Smooth muscle cell of the brain vasculature (primary cell): Measurements from ENCODE around the gene STARD8.
"Not testable (repeated sequence)": the region's sequence is repeated elsewhere in the genome, so short reads cannot be mapped to it uniquely, and the experiment has no call there.

ENCODE experiments used
- DNase-seq: peaks from one replicate; pipeline ENCODE4 v3.0.0-alpha.2; 2012; ENCODE audit warnings: low read depth, low spot score

The STARD8 gene

GRCh38 chrX:68659385-68659784 is 11.9 kb downstream of the STARD8 start:
- no peak for DNase-seq

- no peak for DNase-seq
These were observed 12.3 kb downstream of the STARD8 start for GRCh38 chrX:68659786-68660185.

DNA sequence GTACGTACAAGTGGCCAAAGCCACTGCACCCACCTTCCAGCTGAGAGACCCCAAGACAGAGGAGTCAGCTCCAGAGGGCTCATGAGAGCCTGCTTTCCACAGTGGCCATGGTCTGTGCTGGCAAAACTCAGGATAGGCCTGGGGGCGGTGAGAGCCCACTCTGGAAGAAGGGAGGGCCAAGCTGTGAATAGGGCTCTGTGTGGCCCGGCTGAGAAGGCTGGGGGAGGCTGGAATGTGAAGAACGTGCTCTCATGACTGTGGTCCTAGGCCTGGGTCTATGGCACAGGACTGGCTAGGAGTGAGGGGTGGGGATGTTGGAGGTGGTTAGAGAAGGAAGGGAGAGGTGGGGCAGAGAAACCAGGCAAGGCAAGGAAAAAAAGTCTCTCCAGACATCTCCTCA is 13.3 kb downstream of the STARD8 start:
- DNase-seq: no peak

DNA sequence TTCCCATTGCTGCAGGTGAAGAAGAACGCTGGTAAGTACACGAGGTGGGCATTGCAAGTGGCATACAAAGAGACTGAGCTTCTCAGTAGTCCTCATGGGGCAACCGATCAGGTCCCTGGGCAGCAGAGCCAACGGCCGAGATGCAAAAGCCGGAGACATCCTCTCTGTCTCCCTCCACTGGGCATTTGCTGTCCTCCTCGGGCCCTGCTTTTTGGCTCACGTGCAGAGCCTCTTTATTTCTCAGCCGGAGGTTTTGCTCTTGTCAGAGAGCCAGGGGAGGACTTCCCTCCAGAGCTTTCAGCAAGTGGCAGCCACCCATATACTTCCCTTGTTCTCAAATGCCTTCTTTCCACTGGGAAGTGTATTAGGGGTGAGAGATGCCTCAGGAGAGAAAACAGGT is 18.0 kb downstream of the STARD8 start:
- DNase-seq: no peak

GRCh38 chrX:68666580-68666979 is 19.1 kb downstream of the STARD8 start:
- no peak for DNase-seq

- DNase-seq: no peak
These were observed 21.8 kb downstream of the STARD8 start for GRCh38 chrX:68669094-68669860.

DNA sequence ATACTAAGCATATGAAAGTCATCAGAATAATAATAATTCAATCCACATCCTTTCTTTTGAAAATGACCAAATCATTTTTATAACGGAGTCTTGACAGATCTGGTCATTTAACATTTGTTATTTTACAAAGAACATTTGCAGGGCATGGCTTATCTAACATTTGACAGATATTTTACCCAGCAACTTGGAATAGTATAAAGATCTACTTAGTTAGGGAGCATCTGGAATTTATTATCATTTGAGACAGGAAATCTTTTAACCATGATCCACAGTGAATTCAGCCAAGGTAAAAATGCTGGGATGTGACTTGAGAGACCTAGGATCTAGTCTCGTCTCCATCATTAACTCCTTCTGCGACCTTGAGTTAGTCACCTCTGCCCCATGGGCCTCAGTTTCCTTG is 22.4 kb downstream of the STARD8 start:
- no peak for DNase-seq

- DNase-seq: no peak
These were observed 23.8 kb downstream of the STARD8 start for GRCh38 chrX:68671221-68671620.

DNA sequence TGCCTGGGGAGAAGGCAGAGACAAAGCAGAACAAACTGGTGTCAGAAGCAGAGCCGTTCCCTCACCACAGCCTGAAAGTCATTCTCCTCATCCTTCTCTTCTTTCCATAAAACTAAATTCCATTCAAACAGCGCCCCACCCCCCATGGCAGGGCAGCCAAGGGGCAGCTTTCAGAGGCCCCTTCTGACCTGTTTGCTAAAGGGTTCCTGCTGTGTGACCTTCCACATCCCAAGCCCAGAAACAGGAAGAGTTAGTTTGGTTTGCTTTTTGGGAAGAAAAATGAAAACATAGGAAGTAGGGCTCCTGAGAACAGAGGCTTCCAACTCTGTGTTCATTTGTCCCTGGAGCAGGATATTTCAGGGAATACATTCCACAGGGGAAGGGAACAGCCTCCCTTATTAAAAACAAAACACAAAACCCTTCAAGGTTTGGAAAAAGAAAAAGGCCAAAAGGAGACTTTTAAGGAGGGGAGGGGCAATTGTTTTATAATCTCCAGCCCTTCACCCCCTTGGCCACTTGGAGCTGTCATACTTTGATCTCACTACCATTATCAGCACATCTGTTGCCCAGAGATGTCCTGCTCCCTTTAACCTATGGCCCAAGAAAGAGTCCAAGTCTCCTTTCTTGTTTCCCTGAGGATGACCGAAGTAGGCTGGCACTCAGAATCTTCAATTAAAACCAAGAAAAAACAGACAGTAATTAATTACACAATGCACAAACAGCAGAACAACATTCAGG is 25.3 kb downstream of the STARD8 start:
- DNase-seq: no peak

GRCh38 chrX:68675571-68675970 is 28.1 kb downstream of the STARD8 start:
- no peak for DNase-seq

GRCh38 chrX:68676335-68676734 is 28.9 kb downstream of the STARD8 start:
- no peak for DNase-seq

DNA sequence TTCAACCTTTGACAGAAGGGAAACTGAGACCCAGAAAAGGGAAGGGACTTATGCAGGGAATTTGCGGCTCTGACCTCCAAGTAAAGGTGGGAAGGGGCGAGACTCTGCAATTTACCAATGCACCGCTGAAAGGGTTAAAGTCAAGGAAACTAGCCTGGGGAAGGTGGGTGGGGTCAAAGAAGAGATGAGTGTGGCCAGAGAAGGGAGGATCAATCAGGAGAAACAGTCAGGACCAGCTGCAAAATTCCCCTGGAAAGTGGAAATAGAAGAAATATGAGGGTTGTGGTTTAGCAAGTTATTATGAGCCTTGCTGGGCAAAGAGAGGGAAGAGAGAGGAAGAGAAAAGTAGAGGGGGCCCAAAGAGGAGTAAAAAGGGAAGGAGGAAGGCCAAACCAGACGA is 30.5 kb downstream of the STARD8 start:
- no peak for DNase-seq

DNA sequence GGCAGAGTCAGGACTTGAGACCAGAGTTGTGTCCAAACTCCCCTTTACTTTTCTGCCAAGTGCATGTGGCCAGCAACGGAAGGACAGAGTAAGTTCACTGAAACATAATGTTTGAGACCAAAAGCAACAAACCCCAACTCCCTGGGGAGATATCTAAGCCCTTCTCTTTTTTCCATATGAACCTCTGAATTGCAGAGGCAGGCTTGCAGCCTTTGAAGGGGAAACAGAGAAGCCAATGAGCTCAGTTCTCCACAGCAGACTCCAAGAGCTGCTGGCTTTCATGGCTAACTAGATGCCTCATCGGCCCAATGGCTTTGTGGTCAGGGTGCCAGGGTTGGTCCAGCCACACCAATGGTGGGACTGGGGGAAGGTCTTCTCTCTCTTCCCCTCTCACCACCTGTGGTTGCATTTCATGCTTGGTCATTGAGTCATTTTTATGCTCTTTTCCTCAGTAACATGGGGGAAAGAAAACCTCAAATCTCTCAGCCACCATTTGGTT is 34.0 kb downstream of the STARD8 start:
- no peak for DNase-seq

GRCh38 chrX:68682790-68683189 is 35.3 kb downstream of the STARD8 start:
- no peak for DNase-seq

DNA sequence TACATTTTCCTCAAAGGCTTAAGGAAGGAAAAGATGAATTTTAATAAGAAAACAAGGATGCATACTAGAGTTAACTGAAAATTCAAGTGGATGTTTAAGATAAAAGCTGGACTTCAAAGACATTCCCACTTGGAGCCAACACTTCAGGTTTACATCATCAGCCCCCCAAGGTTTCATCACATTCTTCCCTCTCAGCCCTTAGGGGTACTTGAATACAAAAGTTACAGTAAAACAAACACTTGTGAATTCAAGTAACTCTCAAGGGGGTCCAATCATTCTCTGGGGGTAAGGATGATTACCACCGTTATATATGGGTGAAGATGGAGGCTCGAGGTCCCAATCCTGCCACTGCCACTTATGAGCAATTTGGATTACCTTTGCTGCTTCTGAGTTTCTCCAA is 36.1 kb downstream of the STARD8 start:
- DNase-seq: no peak

GRCh38 chrX:68684291-68684918 is 36.9 kb downstream of the STARD8 start:
- no peak for DNase-seq

- DNase-seq: no peak
These were observed 37.4 kb downstream of the STARD8 start for GRCh38 chrX:68684919-68685304.

GRCh38 chrX:68685685-68686084 is 38.2 kb downstream of the STARD8 start:
- no peak for DNase-seq

- DNase-seq: no peak
These were observed 38.9 kb downstream of the STARD8 start for GRCh38 chrX:68686097-68686977.

DNA sequence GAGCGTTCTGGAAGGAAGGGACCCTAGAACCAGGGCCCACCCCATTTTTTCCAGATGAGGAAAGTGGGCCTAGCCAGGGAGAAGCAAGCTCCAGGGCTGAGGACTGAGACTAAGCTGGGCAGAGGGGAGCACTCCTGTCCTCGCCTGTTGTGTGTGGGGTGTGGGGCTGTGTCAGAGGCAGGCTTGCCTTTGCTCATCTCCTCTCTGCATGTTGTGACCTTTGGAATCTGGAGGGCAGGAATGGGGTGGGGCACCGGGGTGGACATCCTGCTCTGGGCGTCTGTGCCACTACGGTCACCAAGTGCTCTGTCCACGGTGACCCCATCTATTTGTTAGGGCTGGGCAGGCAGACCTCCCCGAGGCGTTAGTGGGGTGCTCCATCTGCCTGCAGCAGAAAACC is 41.5 kb downstream of the STARD8 start:
- not testable (repeated sequence) for DNase-seq

- DNase-seq: no peak
These were observed 43.6 kb downstream of the STARD8 start for GRCh38 chrX:68690936-68691501.
